IPS-18a (cell line): ENCODE data around the gene TSHR.
"Not testable (repeated sequence)": the region's sequence is repeated elsewhere in the genome, so short reads cannot be mapped to it uniquely, and the experiment has no call there.

Experiments
- H3K27ac ChIP-seq: one replicate; pipeline ENCODE4 v1.5.1; 2013; ENCODE audit warnings: low read length
- H3K27me3 ChIP-seq: one replicate; pipeline ENCODE4 v1.6.1; 2013; ENCODE audit warnings: mild to moderate bottlenecking, low read length; ENCODE audit not compliant: control insufficient read depth, insufficient read depth
- H3K36me3 ChIP-seq: one replicate; pipeline ENCODE4 v1.6.1; 2013; ENCODE audit warnings: low read depth, low read length; ENCODE audit not compliant: control insufficient read depth
- H3K4me1 ChIP-seq: one replicate; pipeline ENCODE4 v1.6.1; 2013; ENCODE audit warnings: low read depth, low read length; ENCODE audit not compliant: control insufficient read depth
- H3K4me3 ChIP-seq: one replicate; pipeline ENCODE4 v1.5.1; 2013; ENCODE audit warnings: low read length
- H3K9ac ChIP-seq: one replicate; pipeline ENCODE4 v1.6.1; 2013; ENCODE audit warnings: mild to moderate bottlenecking, low read length, moderate library complexity
- H3K9me3 ChIP-seq: one replicate; pipeline ENCODE4 v1.6.1; 2013; ENCODE audit warnings: low read depth, low read length; ENCODE audit not compliant: control insufficient read depth

The TSHR gene

DNA sequence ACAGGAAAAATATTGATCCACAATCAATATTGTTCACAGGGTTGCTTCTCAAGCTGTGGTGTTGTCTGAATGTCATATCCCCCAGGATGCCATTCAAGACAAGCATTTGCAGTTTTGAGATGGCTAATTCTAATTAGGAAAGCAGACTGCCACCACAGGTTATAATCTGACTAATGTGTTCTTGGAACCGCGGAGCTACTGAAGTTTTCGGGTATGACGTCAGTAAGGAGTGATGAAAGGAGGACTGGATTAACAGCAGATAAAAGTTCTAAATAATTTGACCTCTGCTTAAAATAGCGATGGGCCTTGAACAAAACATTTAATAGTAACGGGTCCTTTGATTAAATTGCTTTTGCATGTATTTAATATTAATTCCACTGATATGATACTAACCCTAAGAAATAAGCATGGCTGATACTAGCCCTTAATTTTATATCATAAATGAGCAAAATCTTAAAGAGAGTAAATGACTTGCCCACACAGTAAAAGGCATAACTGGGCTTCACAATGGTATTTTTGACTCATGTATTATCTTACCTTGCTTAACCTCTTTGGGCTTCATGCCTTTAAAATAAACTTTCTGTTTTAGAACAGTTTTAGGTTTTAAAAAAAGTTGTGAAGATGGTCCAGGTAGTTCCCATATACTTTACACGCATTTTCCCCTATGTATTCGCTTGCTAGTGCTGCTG is 50.3 kb downstream of the TSHR start:
- no peak overlapping the region for H3K9ac ChIP-seq
- H3K27ac ChIP-seq = no peak overlapping the region
- no peaks in the 10 kb centered on the region for H3K27me3 ChIP-seq
- no peaks in the 10 kb centered on the region for H3K4me1 ChIP-seq
- H3K4me3 ChIP-seq = no peak overlapping the region
- no peaks in the 10 kb centered on the region for H3K9me3 ChIP-seq
- no peaks in the 10 kb centered on the region for H3K36me3 ChIP-seq

DNA sequence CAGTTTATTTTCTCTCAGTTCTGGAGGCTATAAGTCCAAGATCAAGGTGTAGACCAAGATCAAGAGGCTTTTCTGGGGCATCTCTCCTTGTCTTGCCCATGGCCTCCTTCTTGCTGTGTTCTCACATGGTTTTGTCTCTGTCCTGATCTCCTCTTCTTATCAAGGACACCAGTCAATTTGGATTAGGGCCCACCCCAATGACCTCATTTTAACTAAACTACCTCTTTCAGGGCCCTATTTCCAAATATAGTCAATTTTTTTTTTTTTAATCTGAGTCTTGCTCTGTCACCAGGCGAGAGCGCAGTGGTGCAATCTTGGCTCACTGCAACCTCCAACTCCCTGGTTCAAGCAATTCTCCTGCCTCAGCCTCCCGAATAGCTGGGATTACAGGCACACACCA is 50.8 kb downstream of the TSHR start:
- no peaks in the 10 kb centered on the region for H3K27me3 ChIP-seq
- H3K4me3 ChIP-seq = no peak overlapping the region
- H3K9ac ChIP-seq = no peak overlapping the region
- H3K36me3 ChIP-seq = no peaks in the 10 kb centered on the region
- no peaks in the 10 kb centered on the region for H3K4me1 ChIP-seq
- no peaks in the 10 kb centered on the region for H3K9me3 ChIP-seq
- H3K27ac ChIP-seq = no peak overlapping the region

DNA sequence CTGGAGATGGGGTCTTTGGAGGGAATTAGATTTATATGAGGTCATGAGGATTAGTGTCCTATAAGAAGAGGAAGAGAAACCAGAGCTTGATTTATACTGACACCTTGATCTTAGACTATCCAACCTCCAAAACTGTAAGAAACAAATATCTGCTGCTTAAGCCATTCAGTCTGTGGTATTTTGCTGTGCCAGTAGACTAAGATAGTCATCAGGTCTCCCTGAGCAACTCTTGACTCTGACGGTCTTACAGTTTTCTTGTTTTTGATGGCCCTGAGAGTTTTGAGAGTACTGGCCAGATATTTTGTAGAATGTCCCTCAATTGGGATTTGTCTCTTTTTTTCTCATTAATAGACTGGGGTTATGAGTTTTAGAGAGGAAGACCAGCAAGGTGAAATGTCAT is 51.7 kb downstream of the TSHR start:
- no peaks in the 10 kb centered on the region for H3K4me1 ChIP-seq
- H3K4me3 ChIP-seq = no peak overlapping the region
- H3K9me3 ChIP-seq = no peaks in the 10 kb centered on the region
- H3K36me3 ChIP-seq = no peaks in the 10 kb centered on the region
- no peaks in the 10 kb centered on the region for H3K27me3 ChIP-seq
- no peak overlapping the region for H3K9ac ChIP-seq
- no peak overlapping the region for H3K27ac ChIP-seq

DNA sequence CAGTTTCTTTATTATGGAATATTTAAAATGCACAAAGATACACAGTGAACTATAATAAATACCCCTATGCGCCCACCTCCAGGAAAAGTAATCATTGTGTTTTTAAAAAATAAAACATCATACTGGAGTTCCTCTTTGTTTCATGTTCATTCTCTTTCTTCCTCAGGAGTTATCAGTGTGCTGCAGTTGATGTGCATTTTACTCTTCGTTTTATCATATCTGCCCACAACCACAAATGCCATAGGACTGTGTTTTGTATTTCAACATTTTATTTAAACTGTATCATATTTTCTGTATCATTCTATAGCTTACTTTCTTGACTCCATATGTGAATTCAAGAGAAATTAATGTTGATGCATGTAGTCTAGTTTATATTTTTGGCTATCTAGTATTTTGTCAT is 53.9 kb downstream of the TSHR start:
- Histone ChIP-seq H3K36me3 (no peaks in the 10 kb centered on the region), H3K27me3 (no peaks in the 10 kb centered on the region), H3K4me3 (no peak overlapping the region), H3K9me3 (no peaks in the 10 kb centered on the region), H3K27ac (no peak overlapping the region), H3K9ac (no peak overlapping the region), H3K4me1 (no peaks in the 10 kb centered on the region)

DNA sequence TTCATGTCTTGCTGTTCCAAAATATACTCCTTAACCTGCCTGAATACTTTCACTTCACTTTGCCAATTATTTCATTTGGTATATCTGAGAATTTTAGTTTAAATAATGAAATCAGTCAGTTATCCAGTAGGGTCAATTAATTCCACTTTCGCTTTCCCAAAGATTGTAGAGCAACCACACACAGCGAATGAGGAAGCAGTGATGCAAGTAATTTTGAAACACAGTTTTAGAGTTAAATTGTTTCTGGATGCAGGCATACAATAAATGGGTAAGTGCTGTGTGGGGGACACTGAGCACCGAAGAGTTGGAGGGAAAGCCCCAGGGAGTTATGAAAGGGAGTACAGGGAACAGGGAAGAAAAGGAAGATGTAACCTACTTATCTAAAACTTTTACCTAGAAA is 62.8 kb downstream of the TSHR start:
- no peak overlapping the region for H3K27ac ChIP-seq
- no peaks in the 10 kb centered on the region for H3K9me3 ChIP-seq
- H3K4me1 ChIP-seq = no peaks in the 10 kb centered on the region
- no peak overlapping the region for H3K9ac ChIP-seq
- no peaks in the 10 kb centered on the region for H3K36me3 ChIP-seq
- no peaks in the 10 kb centered on the region for H3K27me3 ChIP-seq
- H3K4me3 ChIP-seq = no peak overlapping the region

DNA sequence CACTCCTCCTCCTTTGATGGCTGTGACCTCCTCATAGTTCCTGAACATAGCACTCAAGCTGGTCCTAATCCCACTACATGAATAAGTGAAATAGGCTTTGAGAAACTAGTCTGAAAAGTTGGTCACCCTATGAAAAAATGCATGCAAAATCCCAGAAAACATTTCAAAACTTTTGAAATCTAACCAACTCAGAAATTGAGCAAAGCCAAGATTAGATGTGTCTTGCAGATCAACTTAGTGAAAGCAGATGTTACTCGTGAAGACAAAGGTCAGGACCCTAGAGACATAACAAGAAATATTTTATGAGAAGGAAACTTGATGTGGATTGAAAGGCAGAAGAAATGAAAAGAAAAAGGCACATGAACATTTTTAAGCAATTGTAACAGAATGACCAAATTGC is 63.3 kb downstream of the TSHR start:
- H3K9me3 ChIP-seq = no peaks in the 10 kb centered on the region

DNA sequence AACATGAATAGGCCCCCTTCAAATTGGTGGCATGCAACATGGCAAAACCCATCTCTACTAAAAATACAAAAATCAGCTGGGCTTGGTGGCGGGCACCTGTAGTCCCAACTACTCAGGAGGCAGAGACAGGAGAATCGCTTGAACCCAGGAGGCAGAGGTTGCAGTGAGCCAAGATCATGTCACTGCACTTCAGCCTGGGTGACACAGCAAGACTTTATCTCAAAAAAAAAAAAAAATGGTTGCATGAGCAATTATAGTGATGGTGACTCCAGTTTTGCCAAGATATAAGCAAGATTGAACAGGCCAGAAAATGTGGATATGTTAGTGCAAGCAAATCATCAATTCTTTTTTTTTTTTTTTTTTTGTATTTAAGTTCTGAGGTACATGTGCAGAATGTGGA is 63.7 kb downstream of the TSHR start:
- H3K9ac ChIP-seq, H3K27me3 ChIP-seq, H3K36me3 ChIP-seq, H3K9me3 ChIP-seq, H3K4me1 ChIP-seq, H3K27ac ChIP-seq, H3K4me3 ChIP-seq: not testable (repeated sequence)

More for the DNA sequence above, 63.3 kb downstream of the TSHR start:
- Histone ChIP-seq H3K4me3 (no peak overlapping the region), H3K27ac (no peak overlapping the region), H3K4me1 (no peaks in the 10 kb centered on the region), H3K27me3 (no peaks in the 10 kb centered on the region), H3K9ac (no peak overlapping the region), H3K36me3 (no peaks in the 10 kb centered on the region)

DNA sequence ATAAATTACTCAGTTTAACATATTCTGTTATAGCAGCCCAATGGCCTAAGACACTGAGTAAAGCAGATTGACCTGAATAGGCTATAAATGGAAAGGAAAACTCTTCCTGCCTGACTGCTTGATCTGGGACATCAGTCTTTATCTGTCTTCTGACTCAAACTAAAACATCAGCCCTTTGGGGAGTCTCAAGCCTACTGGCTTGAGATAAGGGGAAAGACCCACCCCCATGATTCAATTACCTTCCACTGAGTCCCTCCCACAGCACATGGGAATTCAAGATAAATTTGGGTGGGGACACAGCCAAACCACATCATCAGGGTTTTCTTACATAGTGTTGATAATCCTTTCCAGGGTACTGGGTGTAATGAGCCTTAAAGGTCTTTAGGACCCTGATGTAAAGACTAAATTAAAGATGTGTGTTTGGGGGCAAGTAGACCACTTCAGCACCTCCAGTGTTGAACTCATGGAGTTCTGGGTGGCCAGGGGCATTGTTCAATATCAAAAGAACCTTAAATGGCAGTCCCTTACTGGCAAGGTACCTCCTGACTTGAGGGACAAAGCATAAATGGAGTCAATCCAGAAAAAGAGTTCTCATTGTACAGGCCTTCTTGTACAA is 67.8 kb downstream of the TSHR start:
- H3K27me3 ChIP-seq = no peaks in the 10 kb centered on the region
- no peak overlapping the region for H3K9ac ChIP-seq
- H3K27ac ChIP-seq = no peak overlapping the region
- H3K9me3 ChIP-seq = no peaks in the 10 kb centered on the region
- H3K36me3 ChIP-seq = no peaks in the 10 kb centered on the region
- no peaks in the 10 kb centered on the region for H3K4me1 ChIP-seq
- H3K4me3 ChIP-seq = no peak overlapping the region

DNA sequence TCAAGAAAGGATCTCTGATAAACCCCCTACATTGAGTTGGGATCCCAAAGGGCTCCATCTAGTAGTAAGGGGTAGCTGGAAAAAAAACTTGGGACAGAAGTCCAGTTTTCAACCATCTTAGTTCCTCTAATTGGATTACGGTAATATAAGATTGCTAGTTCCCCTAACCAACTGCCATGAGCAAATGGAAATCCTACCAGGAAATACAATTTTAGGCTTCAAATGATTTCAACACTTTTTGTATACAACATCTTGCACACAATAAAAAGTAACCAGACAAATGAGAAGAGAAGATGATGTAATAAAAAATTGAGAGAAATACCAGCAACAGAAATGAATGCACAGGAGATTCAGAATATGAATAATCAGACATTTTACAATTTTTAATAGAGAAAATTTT is 73.0 kb downstream of the TSHR start:
- Histone ChIP-seq H3K36me3 (no peaks in the 10 kb centered on the region), H3K27me3 (no peaks in the 10 kb centered on the region), H3K4me1 (no peaks in the 10 kb centered on the region), H3K4me3 (no peak overlapping the region), H3K27ac (no peak overlapping the region), H3K9me3 (no peaks in the 10 kb centered on the region), H3K9ac (no peak overlapping the region)

DNA sequence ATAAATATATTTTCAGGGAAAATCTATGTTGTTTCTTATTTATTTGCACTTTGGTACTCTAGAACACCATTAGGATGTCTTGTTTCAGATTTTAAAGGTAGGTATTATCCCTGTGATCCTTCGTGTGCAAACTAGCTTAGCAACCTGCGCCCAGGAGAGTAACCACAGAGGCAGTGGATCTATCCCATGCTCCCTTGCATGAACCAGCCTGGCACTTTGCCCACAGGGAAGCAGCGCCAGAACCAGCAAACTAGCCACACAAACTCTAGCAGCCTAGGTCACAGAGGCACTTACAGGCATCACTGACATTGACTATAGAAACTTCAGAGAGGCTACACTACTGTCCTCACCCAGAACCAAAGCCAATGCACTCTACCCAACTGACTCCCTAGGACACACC is 76.1 kb downstream of the TSHR start:
- Histone ChIP-seq H3K9me3 (peaks cover 6% of the 10 kb centered on the region), H3K4me3 (no peak overlapping the region), H3K4me1 (no peaks in the 10 kb centered on the region), H3K27me3 (no peaks in the 10 kb centered on the region), H3K9ac (no peak overlapping the region), H3K36me3 (no peaks in the 10 kb centered on the region), H3K27ac (no peak overlapping the region)

DNA sequence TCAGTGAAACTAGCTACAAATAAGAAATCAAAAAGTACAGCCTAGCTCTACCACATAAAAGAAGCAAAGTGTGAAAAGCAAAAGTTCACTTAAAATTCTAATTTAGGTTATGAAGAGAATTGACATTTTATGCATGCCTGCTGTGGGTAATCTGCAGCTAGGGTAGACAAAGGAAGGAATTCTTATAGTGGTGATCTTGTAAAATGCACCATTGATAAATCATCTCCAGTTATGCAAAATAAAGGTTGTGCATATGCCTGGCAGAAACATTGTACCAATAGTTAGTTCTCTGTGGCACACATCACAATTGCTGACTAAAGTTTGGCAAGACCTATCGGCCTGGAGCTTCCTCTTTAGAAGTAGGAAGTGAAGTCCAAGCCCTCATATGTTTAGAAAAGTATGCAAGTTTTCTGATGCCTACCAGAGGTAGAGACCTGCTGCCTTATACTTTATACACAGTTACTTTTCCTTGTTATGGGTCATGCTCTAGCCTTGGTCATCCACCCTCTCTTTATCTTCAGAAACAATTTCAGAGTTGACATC is 78.3 kb downstream of the TSHR start:
- Histone ChIP-seq H3K4me3 (no peak overlapping the region), H3K36me3 (no peaks in the 10 kb centered on the region), H3K9me3 (peaks cover 7% of the 10 kb centered on the region), H3K4me1 (no peaks in the 10 kb centered on the region), H3K27ac (no peak overlapping the region), H3K27me3 (no peaks in the 10 kb centered on the region), H3K9ac (no peak overlapping the region)

DNA sequence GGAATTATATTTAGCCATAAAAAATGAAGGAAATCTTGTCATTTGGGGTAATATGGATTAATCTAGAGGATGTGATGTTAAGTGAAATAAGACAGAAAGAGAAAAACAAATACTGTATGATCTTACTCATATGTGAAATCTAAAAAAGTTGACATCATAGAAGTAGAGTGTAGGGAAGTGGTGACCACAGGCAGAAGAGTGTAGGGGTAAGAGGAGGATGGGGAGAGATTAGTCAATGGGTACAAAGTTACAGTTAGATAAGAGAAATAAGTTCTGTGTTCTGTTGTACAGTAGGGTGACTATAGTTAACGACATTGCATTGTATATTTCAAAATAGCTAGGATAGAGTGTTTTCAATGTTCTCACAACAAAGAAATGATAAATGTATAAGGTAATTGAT is 87.0 kb downstream of the TSHR start:
- Histone ChIP-seq H3K9me3 (no peaks in the 10 kb centered on the region), H3K36me3 (no peaks in the 10 kb centered on the region), H3K4me1 (no peaks in the 10 kb centered on the region), H3K27ac (no peak overlapping the region), H3K27me3 (no peaks in the 10 kb centered on the region), H3K9ac (no peak overlapping the region), H3K4me3 (no peak overlapping the region)
